ENCODE results near the gene PTPRF. TPM values are rescaled to one million over a fixed set of nuclear protein-coding genes. Genes with fewer than 3 reads are reported as not detected.

PTPRF gene
- polyA plus RNA-seq, 1 experiment = 97.0 TPM

DNA sequence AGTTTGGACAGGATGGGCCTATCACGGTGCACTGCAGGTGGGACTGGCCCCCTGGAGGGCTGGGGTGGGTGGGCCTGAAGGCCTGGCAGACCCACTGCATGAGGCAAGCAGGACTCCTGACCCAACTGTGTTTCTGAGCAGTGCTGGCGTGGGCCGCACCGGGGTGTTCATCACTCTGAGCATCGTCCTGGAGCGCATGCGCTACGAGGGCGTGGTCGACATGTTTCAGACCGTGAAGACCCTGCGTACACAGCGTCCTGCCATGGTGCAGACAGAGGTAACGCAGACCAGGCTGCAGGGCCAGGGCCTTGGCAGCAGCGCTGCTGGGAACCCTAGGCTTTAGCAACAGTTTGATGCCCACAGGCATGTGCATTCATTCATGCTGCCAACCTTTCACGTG, 90.3 kb downstream of the PTPRF start:
- Histone ChIP-seq H3K27me3 (ENCODE audit: control insufficient read depth, insufficient read depth, low read length) (no peaks in the 10 kb centered on the region), H3K4me3 (ENCODE audit: low read depth, low read length) (no peak overlapping the region), H3K36me3 (ENCODE audit: control insufficient read depth, insufficient read depth, low read length) (peaks cover 44% of the 10 kb centered on the region)
- POLR2A ChIA-PET = no interaction called here
- CTCF ChIA-PET = no interaction called here
- TF ChIP-seq, protein P1, sequence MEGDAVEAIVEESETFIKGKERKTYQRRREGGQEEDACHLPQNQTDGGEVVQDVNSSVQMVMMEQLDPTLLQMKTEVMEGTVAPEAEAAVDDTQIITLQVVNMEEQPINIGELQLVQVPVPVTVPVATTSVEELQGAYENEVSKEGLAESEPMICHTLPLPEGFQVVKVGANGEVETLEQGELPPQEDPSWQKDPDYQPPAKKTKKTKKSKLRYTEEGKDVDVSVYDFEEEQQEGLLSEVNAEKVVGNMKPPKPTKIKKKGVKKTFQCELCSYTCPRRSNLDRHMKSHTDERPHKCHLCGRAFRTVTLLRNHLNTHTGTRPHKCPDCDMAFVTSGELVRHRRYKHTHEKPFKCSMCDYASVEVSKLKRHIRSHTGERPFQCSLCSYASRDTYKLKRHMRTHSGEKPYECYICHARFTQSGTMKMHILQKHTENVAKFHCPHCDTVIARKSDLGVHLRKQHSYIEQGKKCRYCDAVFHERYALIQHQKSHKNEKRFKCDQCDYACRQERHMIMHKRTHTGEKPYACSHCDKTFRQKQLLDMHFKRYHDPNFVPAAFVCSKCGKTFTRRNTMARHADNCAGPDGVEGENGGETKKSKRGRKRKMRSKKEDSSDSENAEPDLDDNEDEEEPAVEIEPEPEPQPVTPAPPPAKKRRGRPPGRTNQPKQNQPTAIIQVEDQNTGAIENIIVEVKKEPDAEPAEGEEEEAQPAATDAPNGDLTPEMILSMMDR (IDR thresholded peaks at IDR 0.05; ENCODE audit: insufficient read depth, low read depth, low read length) = no peak
- no peak for DNase-seq (ENCODE audit: low read depth)

DNA sequence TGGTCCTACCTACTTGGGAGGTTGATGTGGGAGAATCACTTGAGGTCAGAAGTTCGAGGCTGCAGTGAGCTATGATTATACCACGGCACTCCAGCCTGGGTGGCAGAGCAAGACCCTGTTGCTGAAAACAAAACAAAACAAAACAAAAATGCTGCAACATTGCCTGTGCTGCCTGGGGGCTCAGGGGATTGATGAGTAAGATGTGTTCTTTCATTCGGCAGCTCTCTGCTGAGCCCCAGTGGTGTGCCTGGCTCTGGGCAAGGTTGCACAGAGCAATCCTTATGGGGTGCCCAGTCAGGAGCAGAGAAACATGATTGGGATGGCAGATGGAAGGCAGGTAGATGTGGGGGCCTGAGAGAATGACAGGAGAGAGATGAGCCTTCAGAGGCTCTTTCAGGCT, 90.7 kb downstream of the PTPRF start:
- CTCF ChIA-PET = no interaction called here
- Histone ChIP-seq H3K4me3 (ENCODE audit: low read depth, low read length) (no peak overlapping the region), H3K27me3 (ENCODE audit: control insufficient read depth, insufficient read depth, low read length) (no peaks in the 10 kb centered on the region), H3K36me3 (ENCODE audit: control insufficient read depth, insufficient read depth, low read length) (peaks cover 41% of the 10 kb centered on the region)
- TF ChIP-seq, protein P1 (IDR thresholded peaks at IDR 0.05; ENCODE audit: insufficient read depth, low read depth, low read length) = no peak
- POLR2A ChIA-PET = no interaction called here
- no peak for DNase-seq (ENCODE audit: low read depth)

- no peak for DNase-seq (ENCODE audit: low read depth)
- ChIA-PET POLR2A (no interaction called here), CTCF (interaction anchor here (1.4 kb wide), 1 partner anchor 92 kb away, joined by 5 read pairs; no protein-coding TSS in a partner anchor)
- Histone ChIP-seq H3K4me3 (ENCODE audit: low read depth, low read length) (no peak overlapping the region), H3K36me3 (ENCODE audit: control insufficient read depth, insufficient read depth, low read length) (peaks cover 37% of the 10 kb centered on the region), H3K27me3 (ENCODE audit: control insufficient read depth, insufficient read depth, low read length) (no peaks in the 10 kb centered on the region)
- TF ChIP-seq, protein P1 (IDR thresholded peaks at IDR 0.05; ENCODE audit: insufficient read depth, low read depth, low read length) = no peak
Observed at GRCh38 chr1:43621861-43622260, 91.2 kb downstream of the PTPRF start.

GRCh38 chr1:43622471-43622870, 91.8 kb downstream of the PTPRF start:
- CTCF ChIA-PET = interaction anchor here (1.4 kb wide), 1 partner anchor 93 kb away, joined by 5 read pairs; no protein-coding TSS in a partner anchor
- DNase-seq (ENCODE audit: low read depth) = no peak
- no peaks in the 10 kb centered on the region for H3K27me3 ChIP-seq (ENCODE audit: control insufficient read depth, insufficient read depth, low read length)
- H3K36me3 ChIP-seq (ENCODE audit: control insufficient read depth, insufficient read depth, low read length) = peaks cover 35% of the 10 kb centered on the region
- TF ChIP-seq, protein P1 (IDR thresholded peaks at IDR 0.05; ENCODE audit: insufficient read depth, low read depth, low read length) = no peak
- POLR2A ChIA-PET = no interaction called here
- no peak overlapping the region for H3K4me3 ChIP-seq (ENCODE audit: low read depth, low read length)

DNA sequence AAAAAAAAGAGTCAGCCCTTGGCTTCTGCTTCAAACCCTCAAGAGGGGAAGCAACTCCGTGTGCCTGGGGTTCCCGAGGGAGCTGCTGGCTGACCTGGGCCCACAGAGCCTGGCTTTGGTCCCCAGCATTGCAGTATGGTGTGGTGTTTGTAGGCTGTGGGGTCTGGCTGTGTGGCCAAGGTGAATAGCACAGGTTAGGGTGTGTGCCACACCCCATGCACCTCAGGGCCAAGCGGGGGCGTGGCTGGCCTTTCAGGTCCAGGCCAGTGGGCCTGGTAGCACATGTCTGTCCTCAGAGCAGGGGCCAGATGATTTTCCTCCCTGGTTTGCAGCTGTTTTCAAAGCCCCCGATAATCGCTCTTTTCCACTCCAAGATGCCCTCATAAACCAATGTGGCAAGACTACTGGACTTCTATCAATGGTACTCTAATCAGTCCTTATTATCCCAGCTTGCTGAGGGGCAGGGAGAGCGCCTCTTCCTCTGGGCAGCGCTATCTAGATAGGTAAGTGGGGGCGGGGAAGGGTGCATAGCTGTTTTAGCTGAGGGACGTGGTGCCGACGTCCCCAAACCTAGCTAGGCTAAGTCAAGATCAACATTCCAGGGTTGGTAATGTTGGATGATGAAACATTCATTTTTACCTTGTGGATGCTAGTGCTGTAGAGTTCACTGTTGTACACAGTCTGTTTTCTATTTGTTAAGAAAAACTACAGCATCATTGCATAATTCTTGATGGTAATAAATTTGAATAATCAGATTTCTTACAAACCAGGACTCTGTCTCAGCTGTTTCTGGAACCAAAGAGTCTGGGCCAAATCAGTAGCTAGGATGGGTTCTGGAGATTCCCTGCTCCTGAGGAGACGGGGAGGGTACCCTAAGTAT, 92.5 kb downstream of the PTPRF start:
- DNase-seq (ENCODE audit: low read depth) = no peak
- H3K27me3 ChIP-seq (ENCODE audit: control insufficient read depth, insufficient read depth, low read length) = no peaks in the 10 kb centered on the region
- CTCF ChIA-PET = interaction anchor here (1.4 kb wide), 2 partner anchors 8 to 93 kb away, joined by 3 to 5 read pairs; no protein-coding TSS in a partner anchor
- POLR2A ChIA-PET = no interaction called here
- TF ChIP-seq, protein P1 (IDR thresholded peaks at IDR 0.05; ENCODE audit: insufficient read depth, low read depth, low read length) = no peak
- no peak overlapping the region for H3K4me3 ChIP-seq (ENCODE audit: low read depth, low read length)
- peaks cover 31% of the 10 kb centered on the region for H3K36me3 ChIP-seq (ENCODE audit: control insufficient read depth, insufficient read depth, low read length)

Measured in BJ (cell line).